ENCODE measurements around the gene KCND3.

DNA sequence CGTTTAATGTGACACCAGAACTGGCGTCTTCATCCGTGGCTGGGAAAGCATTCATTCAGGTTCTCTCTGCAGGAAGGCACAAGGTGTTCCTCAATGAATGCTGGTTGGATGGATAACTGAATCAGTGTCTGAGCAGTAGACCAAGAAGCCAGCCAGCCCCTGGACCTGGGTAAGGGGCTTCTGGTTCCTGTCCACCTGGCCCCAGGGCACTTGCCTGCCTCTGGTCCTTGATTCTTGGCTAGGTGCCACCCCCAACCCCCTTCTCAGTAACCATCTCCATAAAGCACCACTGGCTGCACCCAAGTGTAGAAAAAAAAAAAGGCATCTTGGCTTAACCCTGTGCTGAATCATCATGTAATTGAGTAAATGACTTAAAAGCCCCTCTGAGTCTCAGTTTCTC lies 59.1 kb downstream of the KCND3 start:
- TF ChIP-seq, protein P1, sequence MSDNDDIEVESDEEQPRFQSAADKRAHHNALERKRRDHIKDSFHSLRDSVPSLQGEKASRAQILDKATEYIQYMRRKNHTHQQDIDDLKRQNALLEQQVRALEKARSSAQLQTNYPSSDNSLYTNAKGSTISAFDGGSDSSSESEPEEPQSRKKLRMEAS (IDR thresholded peaks at IDR 0.05; ENCODE audit: low read depth, low read length), result no peak
- TF ChIP-seq, protein P2, sequence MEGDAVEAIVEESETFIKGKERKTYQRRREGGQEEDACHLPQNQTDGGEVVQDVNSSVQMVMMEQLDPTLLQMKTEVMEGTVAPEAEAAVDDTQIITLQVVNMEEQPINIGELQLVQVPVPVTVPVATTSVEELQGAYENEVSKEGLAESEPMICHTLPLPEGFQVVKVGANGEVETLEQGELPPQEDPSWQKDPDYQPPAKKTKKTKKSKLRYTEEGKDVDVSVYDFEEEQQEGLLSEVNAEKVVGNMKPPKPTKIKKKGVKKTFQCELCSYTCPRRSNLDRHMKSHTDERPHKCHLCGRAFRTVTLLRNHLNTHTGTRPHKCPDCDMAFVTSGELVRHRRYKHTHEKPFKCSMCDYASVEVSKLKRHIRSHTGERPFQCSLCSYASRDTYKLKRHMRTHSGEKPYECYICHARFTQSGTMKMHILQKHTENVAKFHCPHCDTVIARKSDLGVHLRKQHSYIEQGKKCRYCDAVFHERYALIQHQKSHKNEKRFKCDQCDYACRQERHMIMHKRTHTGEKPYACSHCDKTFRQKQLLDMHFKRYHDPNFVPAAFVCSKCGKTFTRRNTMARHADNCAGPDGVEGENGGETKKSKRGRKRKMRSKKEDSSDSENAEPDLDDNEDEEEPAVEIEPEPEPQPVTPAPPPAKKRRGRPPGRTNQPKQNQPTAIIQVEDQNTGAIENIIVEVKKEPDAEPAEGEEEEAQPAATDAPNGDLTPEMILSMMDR (IDR thresholded peaks at IDR 0.05; ENCODE audit: low read depth, low read length), result no peak
- TF ChIP-seq POLR2A (IDR thresholded peaks at IDR 0.05; ENCODE audit: extremely low read depth, insufficient read length), result no peak

Data from NB4 (cell line).